Measurements from ENCODE around the gene WWTR1.

WWTR1 gene

GRCh38 chr3:149590691-149591441, 67.0 kb downstream of the WWTR1 start:
- no peak for DNase-seq

DNA sequence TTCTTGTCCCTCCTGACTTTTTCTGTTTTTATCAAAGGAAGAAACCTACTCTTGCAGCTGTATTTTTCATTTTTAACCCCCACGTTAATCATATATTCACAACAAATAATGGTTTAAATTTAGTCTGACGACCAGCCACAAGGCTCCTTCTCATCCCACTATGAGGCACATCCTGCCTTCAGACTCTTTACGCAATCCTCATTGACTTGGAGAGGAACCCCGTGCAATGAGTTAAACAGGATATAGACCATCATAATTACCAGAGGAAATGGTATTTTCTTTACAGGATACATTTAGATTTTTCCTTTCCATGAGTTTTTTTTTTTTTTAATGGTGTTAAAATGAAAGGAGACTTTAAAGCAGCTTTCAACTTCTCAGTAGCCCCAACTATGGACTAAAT, 68.5 kb downstream of the WWTR1 start:
- no peak for DNase-seq

GRCh38 chr3:149588909-149589308, 68.9 kb downstream of the WWTR1 start:
- no peak for DNase-seq

GRCh38 chr3:149587383-149587782, 70.4 kb downstream of the WWTR1 start:
- DNase-seq, result no peak

DNA sequence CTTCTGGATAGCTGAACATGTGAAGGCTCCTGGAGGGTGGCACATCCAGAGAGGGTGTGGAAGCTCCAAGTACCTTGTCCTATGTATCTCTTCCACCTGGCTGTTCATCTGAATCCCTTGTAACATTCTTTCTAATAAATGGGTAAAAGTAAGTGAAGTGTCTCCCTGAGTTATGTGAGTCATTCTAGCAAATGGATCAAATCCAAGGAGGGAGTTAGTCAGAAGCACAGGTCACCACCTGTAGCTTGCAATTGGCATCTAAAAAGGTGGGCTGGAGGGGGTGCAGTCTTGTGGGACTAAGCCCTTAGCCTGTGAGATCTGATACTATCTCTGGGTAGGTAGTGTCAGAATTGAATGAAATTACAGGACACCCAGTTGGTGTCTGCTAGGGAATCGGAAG, 71.0 kb downstream of the WWTR1 start:
- no peak for DNase-seq

- DNase-seq, result no peak
Observed at GRCh38 chr3:149585401-149585726, 72.5 kb downstream of the WWTR1 start.

- no peak for DNase-seq
Observed at GRCh38 chr3:149583921-149584635, 73.7 kb downstream of the WWTR1 start.

GRCh38 chr3:149582395-149582794, 75.4 kb downstream of the WWTR1 start:
- DNase-seq, result no peak

DNA sequence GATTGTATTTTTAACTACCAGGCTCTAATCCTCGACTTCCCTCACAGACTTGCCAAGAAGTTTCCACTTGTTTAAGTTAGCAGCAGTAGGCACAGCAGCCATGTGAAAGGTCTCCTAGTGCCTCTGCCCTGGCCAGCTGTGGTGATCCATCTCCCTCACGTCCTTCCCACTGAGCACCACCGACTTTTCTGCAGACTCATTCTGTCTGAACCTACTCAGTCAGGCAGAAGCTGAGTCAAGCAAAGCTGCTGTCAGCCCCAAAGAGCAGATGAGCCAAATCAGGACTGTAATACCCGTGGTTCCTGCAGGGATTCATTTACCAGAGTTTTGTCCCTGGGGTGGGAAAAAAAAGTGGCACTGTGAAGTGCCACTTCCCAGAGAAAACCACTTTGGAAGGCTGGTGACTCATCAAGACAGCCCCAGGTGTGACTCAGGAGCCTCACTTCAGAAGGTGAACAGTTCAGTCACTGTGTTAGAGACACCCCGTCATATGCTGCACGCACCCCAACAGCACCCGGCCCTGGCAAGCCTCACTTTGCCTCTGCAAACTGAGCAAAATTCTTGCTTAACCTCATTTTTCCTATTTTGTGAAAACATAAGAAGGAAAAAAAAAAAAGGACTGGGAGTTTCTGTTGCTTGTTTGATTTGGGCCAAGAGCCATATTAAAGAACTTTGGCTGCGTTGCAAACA, 76.0 kb downstream of the WWTR1 start:
- no peak for DNase-seq

- DNase-seq, result no peak
Observed at GRCh38 chr3:149581248-149581647, 76.6 kb downstream of the WWTR1 start.

DNA sequence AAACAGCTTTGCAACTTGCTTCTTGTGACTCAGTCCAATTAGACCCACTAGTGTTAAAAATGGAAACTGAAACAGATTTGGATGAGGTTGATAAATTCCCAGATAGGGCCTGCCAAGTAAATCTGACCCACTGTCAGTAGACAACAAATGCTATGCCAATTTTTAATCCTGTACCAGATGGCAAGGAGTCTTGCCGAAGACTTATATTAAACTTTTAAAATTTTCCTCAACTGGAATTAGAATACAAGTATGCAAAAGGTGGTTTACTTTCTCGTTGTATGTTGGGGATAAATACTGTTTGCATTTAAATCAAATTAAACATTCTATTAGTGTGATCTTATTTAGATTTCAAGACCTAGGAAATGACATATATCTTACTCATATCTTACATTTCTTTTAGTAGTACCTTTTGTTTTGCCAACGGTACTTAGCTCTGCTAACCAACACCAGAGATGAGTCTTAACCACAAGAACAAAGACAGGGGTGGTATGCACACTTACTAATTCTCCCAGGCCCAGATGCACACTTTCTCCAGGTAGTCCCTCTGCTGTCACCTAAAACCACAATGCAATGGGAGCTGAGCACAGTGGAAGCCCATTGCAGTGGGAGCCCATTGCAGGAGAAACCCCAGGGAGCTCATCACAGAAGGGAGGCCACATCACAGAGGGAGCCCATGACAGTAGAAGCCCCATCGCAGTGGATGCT, 77.8 kb downstream of the WWTR1 start:
- no peak for DNase-seq

GRCh38 chr3:149579161-149579560, 78.7 kb downstream of the WWTR1 start:
- DNase-seq, result no peak

DNA sequence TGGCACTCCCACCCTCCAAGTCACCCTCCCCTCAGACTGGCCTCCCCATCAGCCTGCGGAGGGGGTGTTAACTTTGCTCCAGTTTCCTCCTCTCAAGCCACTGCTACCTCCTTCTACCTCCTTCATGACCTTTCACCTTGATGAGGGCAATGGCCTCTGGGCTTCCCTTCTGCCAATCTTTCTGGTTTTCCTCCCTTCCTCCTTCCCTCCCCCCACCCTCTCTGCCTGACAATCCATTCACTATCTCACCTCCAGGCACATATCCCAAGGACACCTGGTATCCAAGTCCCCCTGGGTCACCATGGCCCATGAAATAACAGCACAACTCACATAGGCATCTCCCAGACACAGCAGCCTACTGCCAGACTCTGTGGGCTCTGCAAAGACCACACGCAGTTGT, 80.0 kb downstream of the WWTR1 start:
- DNase-seq, result no peak

DNA sequence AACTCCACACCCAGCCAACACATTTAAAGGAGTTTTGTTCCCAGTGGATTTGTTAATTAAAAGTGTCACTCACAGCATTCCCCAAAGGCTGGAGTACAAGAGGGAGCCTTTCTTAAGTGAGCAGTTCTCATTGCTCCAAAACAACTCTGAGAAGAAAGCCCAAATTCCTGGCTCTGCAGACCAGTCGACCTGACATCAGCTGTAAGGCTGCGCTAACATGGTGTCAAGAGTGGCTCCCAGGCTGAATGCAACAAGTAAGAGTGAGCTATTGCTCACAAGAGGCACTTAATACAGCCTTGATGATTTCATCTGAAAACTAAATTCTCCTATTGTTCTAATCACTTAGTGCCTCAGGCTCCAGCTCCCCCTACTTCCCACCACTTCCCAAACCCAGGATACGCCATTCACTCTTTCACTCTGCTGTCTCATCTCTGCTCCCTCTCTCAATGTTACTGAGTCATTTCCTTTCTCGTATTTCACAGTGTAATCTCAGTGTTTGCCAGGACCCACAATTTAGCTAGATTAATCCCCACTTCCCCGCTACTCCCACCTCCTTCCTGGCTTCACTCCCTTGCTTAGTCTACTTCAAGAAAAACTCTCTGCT, 81.8 kb downstream of the WWTR1 start:
- no peak for DNase-seq

- DNase-seq, result no peak
Observed at GRCh38 chr3:149575213-149575960, 82.4 kb downstream of the WWTR1 start.

- DNase-seq, result no peak
Observed at GRCh38 chr3:149572796-149573414, 84.9 kb downstream of the WWTR1 start.

DNA sequence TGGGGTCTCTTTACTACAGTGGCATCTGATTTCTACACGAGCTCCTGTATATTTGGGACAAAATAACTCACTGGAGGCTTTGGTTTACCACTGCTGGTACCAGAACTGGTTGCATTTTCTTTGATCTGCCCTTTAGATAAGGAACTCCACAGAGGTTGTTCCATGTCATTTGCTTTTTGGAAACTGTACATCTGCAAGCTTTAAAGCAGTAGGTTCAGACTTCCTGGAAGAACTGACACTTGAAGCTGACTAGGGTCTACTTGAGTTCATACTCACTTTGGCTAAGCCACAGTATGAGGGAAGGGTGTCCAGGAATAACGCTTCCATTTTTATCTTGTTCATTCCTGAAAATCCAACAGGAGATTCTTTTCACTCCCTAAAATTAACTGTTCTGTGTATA, 86.4 kb downstream of the WWTR1 start:
- no peak for DNase-seq

DNA sequence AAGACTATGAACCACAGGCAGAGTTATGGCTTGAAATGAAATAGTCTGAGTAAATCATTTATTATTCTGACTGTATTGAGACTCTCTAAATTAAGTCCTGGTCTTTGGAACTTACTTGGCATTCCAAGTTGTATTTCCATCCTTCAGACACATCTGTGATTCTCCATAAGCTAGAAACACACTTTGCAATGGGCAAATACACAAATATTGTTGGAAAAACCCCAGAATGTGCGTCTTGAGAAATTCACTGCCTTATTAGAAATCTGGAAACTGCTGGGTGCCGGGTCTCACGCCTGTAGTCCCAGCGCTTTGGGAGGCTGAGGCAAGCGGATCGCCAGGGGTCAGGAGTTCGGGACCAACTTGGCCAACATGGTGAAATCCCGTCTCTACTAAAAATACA, 87.8 kb downstream of the WWTR1 start:
- DNase-seq, result no peak

GRCh38 chr3:149567381-149567780, 90.4 kb downstream of the WWTR1 start:
- no peak for DNase-seq

GRCh38 chr3:149566292-149566975, 91.4 kb downstream of the WWTR1 start:
- no peak for DNase-seq

DNA sequence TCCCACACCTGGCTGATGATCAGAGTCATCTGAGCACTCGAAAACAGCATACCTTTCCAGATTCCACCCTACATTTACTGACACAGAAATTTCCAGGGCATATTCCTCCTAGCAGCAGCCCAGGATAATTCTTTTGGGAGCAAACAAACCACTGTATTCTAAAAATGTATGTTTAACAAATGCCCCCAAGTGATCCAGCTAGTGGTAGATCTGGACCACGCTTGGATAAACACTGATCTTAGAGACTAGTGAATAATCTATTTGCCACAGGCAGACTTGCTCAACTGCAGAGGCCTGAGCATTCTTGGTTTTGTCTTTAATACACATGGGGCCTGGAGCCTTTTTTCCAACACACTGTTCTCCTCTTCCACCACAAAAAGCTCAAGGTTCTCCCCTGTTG, 93.7 kb downstream of the WWTR1 start:
- no peak for DNase-seq
